Body of pancreas (tissue), 4 donors: Measurements from ENCODE around the gene HDAC7. TPM values are rescaled to one million over a fixed set of nuclear protein-coding genes. Genes with fewer than 3 reads are reported as not detected.

Source experiments
- ATAC-seq: fragments of 150-250 bp; one replicate; pipeline ENCODE4 v1.9.1; 2016
- DNase-seq, 4 donors: peaks; one replicate each; pipeline ENCODE4 v3.0.0-alpha.2; 2019
- H3K27ac ChIP-seq, 4 donors: fragments of 200-600 bp; sonication (generic); 1 replicate in 3 of 4; 2 replicates in 1 of 4; pipeline versions ENCODE4 v1.5.1 to v1.6.1; 2016 to 2019; ENCODE audit warnings: mild to moderate bottlenecking in 1 of 4, mixed read lengths in 1 of 4, moderate library complexity in 1 of 4
- H3K27me3 ChIP-seq, 2 donors: fragments of 200-600 bp; sonication (generic); one replicate each; pipeline ENCODE4 v1.6.0; 2016; ENCODE audit warnings: mild to moderate bottlenecking in 1 of 2
- H3K36me3 ChIP-seq, 2 donors: fragments of 200-600 bp; sonication (generic); replicated peaks in 1 of 2; 2 replicates each; pipeline ENCODE4 v1.5.1; 2016; ENCODE audit warnings: low read depth in 2 of 2; ENCODE audit not compliant: insufficient read depth in 1 of 2
- H3K4me1 ChIP-seq: fragments of 200-600 bp; sonication (generic); one replicate; pipeline ENCODE4 v1.6.0; 2016
- H3K4me3 ChIP-seq, 2 donors: fragments of 200-600 bp; sonication (generic); 1 replicate in 1 of 2; 2 replicates in 1 of 2; pipeline ENCODE4 v1.5.1; 2016 to 2019
- H3K9me3 ChIP-seq, 3 donors: fragments of 200-600 bp; sonication (generic); 1 replicate in 2 of 3; 2 replicates in 1 of 3; pipeline ENCODE4 v1.5.1; 2016
- POLR2A ChIP-seq, 3 donors: fragments of 450-650 bp; IDR thresholded peaks; one replicate each; pipeline ENCODE4 v1.6.1; 2016; ENCODE audit warnings: antibody characterized with exemption in 3 of 3, mild to moderate bottlenecking in 2 of 3
- WGBS, 2 donors: methylation state at CpG; one replicate each; pipeline ENCODE4 v1.1.5; 2017; 5-methylcytosine and 5-hydroxymethylcytosine counted together
- intact Hi-C: fragments of 100-400 bp; cut with DNase I; formaldehyde crosslinking; loops from one replicate; pipeline ENCODE4 v1.15.1; 2023
- total RNA-seq, 2 donors: library from RNA; depleted of rRNA; stranded (reverse); fragments of >200 nt; gene quantifications; one replicate each; pipeline ENCODE4 v1.1.0, GENCODE V29; 2016
- TF ChIP-seq, protein P1 (sequence below), 7 experiments: fragments of 450-650 bp in 4 of 7; fragments of 200-600 bp in 3 of 7; sonication (generic) in 3 of 7; IDR thresholded peaks; one replicate each; pipeline ENCODE4 v1.5.1; 2016 to 2019; ENCODE audit warnings: antibody characterized with exemption in 7 of 7

The HDAC7 gene
- total RNA-seq, 2 donors from 2014 or later: 26.2 to 26.7 TPM

- peaks cover 0 to 26% of the 10 kb centered on the region in 2 donors for H3K36me3 ChIP-seq
- intact Hi-C loops: no loop called here
- H3K27me3 ChIP-seq: no peaks in the 10 kb centered on the region
- no peaks in the 10 kb centered on the region for H3K9me3 ChIP-seq
- TF ChIP-seq, protein P1, sequence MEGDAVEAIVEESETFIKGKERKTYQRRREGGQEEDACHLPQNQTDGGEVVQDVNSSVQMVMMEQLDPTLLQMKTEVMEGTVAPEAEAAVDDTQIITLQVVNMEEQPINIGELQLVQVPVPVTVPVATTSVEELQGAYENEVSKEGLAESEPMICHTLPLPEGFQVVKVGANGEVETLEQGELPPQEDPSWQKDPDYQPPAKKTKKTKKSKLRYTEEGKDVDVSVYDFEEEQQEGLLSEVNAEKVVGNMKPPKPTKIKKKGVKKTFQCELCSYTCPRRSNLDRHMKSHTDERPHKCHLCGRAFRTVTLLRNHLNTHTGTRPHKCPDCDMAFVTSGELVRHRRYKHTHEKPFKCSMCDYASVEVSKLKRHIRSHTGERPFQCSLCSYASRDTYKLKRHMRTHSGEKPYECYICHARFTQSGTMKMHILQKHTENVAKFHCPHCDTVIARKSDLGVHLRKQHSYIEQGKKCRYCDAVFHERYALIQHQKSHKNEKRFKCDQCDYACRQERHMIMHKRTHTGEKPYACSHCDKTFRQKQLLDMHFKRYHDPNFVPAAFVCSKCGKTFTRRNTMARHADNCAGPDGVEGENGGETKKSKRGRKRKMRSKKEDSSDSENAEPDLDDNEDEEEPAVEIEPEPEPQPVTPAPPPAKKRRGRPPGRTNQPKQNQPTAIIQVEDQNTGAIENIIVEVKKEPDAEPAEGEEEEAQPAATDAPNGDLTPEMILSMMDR (IDR thresholded peaks at IDR 0.05): no peak
- TF ChIP-seq POLR2A (IDR thresholded peaks at IDR 0.05): no peak
- H3K4me1 ChIP-seq: no peaks in the 10 kb centered on the region
- DNase-seq (no peak), ATAC-seq (no peak)
- WGBS, 2 donors: 93 to 96% methylated on average over 4 to 14 of the region's 16 CpGs
- no peak overlapping the region for H3K27ac ChIP-seq
- H3K4me3 ChIP-seq: no peak overlapping the region
Observed at GRCh38 chr12:47791874-47792273, 27.8 kb downstream of the HDAC7 start.

- intact Hi-C loops: no loop called here
- H3K9me3 ChIP-seq: no peaks in the 10 kb centered on the region
- 85 to 95% methylated on average over 8 to 14 of the region's 14 CpGs for WGBS, 2 donors
- no peaks in the 10 kb centered on the region for H3K4me1 ChIP-seq
- no peak for ATAC-seq
- peaks cover 0 to 26% of the 10 kb centered on the region in 2 donors for H3K36me3 ChIP-seq
- no peak for TF ChIP-seq POLR2A (IDR thresholded peaks at IDR 0.05)
- TF ChIP-seq, protein P1 (IDR thresholded peaks at IDR 0.05): no peak
- H3K27ac ChIP-seq: no peak overlapping the region
- no peak for DNase-seq
- H3K4me3 ChIP-seq: no peak overlapping the region
- H3K27me3 ChIP-seq: no peaks in the 10 kb centered on the region
Observed at GRCh38 chr12:47791351-47791746, 28.4 kb downstream of the HDAC7 start.

DNA sequence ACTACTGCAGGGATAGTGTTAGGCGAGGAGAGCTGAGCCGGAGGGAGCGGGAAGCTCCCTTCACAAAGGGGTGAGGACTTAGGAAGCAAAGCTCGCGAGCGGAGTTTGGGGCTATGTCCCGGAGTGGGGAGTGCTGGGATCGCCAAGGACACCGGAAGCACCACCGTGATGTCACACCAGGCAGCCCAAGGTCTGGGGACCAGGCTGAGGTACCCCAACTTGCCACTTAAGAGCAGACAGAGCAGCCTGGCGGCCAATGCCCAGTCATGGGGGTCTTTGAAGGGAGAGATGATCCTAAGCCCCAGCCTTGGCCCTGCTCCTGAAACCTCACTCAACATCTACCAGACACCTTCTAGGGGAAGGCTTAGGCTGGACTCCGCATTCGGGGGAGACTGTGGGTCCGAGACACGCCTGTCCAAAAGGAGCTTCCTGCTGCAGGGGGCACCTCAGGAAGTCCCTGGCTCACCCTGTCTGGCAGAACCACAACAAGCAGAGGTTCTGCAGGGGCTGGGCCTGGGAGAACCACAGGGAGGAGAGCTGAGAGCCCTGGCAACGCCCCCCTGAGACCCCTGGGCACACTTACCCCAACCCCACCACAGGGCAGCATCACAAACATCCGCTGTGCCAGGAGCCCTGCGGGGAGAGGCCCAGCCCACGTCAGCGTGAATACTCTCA is 28.9 kb downstream of the HDAC7 start:
- Histone ChIP-seq H3K9me3 (no peaks in the 10 kb centered on the region), H3K36me3 (peaks cover 0 to 26% of the 10 kb centered on the region in 2 donors), H3K4me3 (no peak overlapping the region), H3K27me3 (no peaks in the 10 kb centered on the region), H3K27ac (no peak overlapping the region), H3K4me1 (no peaks in the 10 kb centered on the region)
- intact Hi-C loops: no loop called here
- TF ChIP-seq, protein P1 (IDR thresholded peaks at IDR 0.05): no peak
- no peak for TF ChIP-seq POLR2A (IDR thresholded peaks at IDR 0.05)
- no peak for ATAC-seq
- DNase-seq: no peak
- 85 to 89% methylated on average over 15 to 17 of the region's 20 CpGs for WGBS, 2 donors

DNA sequence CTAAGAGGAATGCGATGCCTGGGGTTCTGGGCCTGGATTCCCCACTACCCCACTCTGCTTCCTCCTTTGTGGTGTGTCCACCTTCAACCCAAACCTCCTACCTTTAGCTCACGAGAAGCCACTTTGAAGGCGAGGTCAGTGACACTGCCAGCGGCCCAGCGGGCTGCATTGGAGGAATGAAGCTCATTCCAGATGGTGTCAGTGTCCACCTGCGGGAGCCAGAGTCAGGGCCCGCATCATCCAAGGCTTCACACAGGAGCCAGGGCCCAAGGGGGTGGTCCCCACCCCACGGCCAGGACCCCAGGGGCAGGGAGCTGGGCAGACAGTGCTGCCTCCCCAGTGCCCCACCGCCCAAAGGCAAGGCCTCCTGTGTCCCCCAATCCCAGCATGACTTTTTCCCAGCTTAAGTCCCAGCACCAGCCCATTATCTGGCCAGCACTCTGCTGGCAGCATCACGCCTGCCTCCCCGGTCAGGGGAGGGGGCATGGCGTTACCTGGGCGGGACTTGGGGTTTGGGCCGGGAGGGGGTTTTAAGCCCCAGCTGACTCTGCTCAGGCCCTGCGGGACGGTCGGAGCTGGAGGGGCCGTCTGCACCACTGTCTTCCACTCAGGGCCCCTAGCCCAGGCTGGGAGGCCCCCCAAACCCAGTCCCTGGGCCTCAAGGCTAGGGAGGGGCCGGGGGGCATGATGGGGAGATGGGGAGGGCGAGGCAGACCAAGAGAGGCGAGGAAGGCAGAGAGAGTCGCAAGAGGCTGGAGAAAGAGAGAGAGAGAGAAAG is 29.8 kb downstream of the HDAC7 start:
- WGBS, 2 donors: 91 to 93% methylated on average over 12 to 22 of the region's 22 CpGs
- H3K36me3 ChIP-seq: peaks cover 0 to 28% of the 10 kb centered on the region in 2 donors
- ATAC-seq (no peak), DNase-seq (no peak)
- H3K27ac ChIP-seq: no peak overlapping the region
- H3K27me3 ChIP-seq: no peaks in the 10 kb centered on the region
- intact Hi-C loops: no loop called here
- H3K4me1 ChIP-seq: no peaks in the 10 kb centered on the region
- no peak overlapping the region for H3K4me3 ChIP-seq
- no peaks in the 10 kb centered on the region for H3K9me3 ChIP-seq
- TF ChIP-seq, protein P1 (IDR thresholded peaks at IDR 0.05): no peak
- TF ChIP-seq POLR2A (IDR thresholded peaks at IDR 0.05): no peak
